ENCODE results near the gene TTC33.
"Not testable (repeated sequence)": the region's sequence is repeated elsewhere in the genome, so short reads cannot be mapped to it uniquely, and the experiment has no call there.

GRCh38 chr5:40705484-40705883, 50.3 kb downstream of the TTC33 start:
- not testable (repeated sequence) for TF ChIP-seq SPI1, POLR2AphosphoS5, POLR2A, TAF1, POU2F2 (IDR thresholded peaks at IDR 0.05; ENCODE audit: low read depth, low read length)

All from GM12891 (cell line).